Stomach (tissue), 9 donors: ENCODE results near the gene SLC41A3. TPM values are rescaled to one million over a fixed set of nuclear protein-coding genes. Genes with fewer than 3 reads are reported as not detected.

Source experiments
- DNase-seq, 2 donors: peaks; one replicate each; pipeline versions ENCODE4 v3.0.0 to v3.0.0-alpha.2; 2013 to 2019
- H3K27ac ChIP-seq, 5 donors: fragments of 200-600 bp in 4 of 5; sonication (generic) in 4 of 5; one replicate each; pipeline ENCODE4 v1.5.1; 2013 to 2019; ENCODE audit warnings: mild to moderate bottlenecking in 1 of 5, moderate library complexity in 1 of 5
- H3K27me3 ChIP-seq, 3 donors: fragments of 200-600 bp; sonication (generic); one replicate each; pipeline ENCODE4 v1.5.1; 2017 to 2019; ENCODE audit warnings: mixed run types in 1 of 3
- H3K36me3 ChIP-seq, 4 donors: fragments of 200-600 bp; sonication (generic); 1 replicate in 3 of 4; 2 replicates in 1 of 4; pipeline ENCODE4 v1.5.1; 2016 to 2019
- H3K4me1 ChIP-seq, 4 donors: fragments of 200-600 bp; sonication (generic); one replicate each; pipeline ENCODE4 v1.5.1; 2016 to 2019
- H3K4me3 ChIP-seq, 4 donors: fragments of 200-600 bp; sonication (generic) in 3 of 4; one replicate each; pipeline ENCODE4 v1.5.1; 2016 to 2019; ENCODE audit warnings: mild to moderate bottlenecking in 1 of 4
- H3K9me3 ChIP-seq, 4 donors: fragments of 200-600 bp; sonication (generic); one replicate each; pipeline ENCODE4 v1.5.1; 2016 to 2019
- CTCF ChIP-seq, 7 experiments: fragments of 450-650 bp in 4 of 7; fragments of 200-600 bp in 3 of 7; sonication (generic) in 3 of 7; IDR thresholded peaks; one replicate each; pipeline ENCODE4 v1.5.1; 2016 to 2019; ENCODE audit warnings: antibody characterized with exemption in 7 of 7, control low read depth in 2 of 7, mild to moderate bottlenecking in 1 of 7
- EP300 ChIP-seq: sonication (generic); formaldehyde crosslinking; IDR thresholded peaks from one replicate; pipeline ENCODE4 v1.6.1; 2017; ENCODE audit warnings: antibody characterized with exemption
- POLR2A ChIP-seq, 4 donors: fragments of 450-650 bp; IDR thresholded peaks; one replicate each; pipeline ENCODE4 v1.6.1; 2016; ENCODE audit warnings: antibody characterized with exemption in 4 of 4, control low read depth in 2 of 4, mild to moderate bottlenecking in 1 of 4, moderate library complexity in 1 of 4
- POLR2AphosphoS5 ChIP-seq, 3 donors: sonication (generic); formaldehyde crosslinking; IDR thresholded peaks; one replicate each; pipeline ENCODE4 v1.6.1; 2016; ENCODE audit warnings: antibody characterized with exemption in 3 of 3
- WGBS, 5 donors: extraction: QIAGEN DNeasy Blood & Tissue Kit in 3 of 5; methylation state at CpG; one replicate each; pipeline versions ENCODE4 v1.1.5 to v1.1.7; 2013 to 2018; 5-methylcytosine and 5-hydroxymethylcytosine counted together
- intact Hi-C: fragments of 100-400 bp; cut with DNase I; formaldehyde crosslinking; loops from one replicate; pipeline ENCODE4 v1.15.1; 2023; ENCODE audit warnings: low total_unique reads
- polyA plus RNA-seq, 3 donors: library from polyadenylated mRNA; stranded (reverse); fragments of 200-250 nt; gene quantifications; one replicate each; pipeline ENCODE4 v1.2.3, GENCODE V29; 2013
- total RNA-seq, 5 donors: library from RNA; depleted of rRNA; stranded (reverse); fragments of >200 nt; gene quantifications; one replicate each; pipeline versions ENCODE4 v1.1.0 to v1.2.3, GENCODE V29; 2014 to 2016
- donor health status: healthy with polysubstance abuse.
- donor health status: Bipolar disorder and iron deficiency.
- donor health status: healthy.

The SLC41A3 gene
- total and polyA plus RNA-seq, 8 donors: 15.4 to 81.7 (median 27.9) TPM

GRCh38 chr3:126080970-126081369 is 3.0 kb downstream of the SLC41A3 start:
- Histone ChIP-seq H3K4me1 (peaks cover 7 to 29% (median 21%) of the 10 kb centered on the region in 4 donors), H3K36me3 (no peaks in the 10 kb centered on the region), H3K9me3 (no peaks in the 10 kb centered on the region), H3K27ac (no peak overlapping the region), H3K27me3 (no peaks in the 10 kb centered on the region), H3K4me3 (no peak overlapping the region)
- 75 to 97% (median 94%) methylated on average over 5 of the region's 5 CpGs for WGBS, 5 donors
- DNase-seq: no peak
- intact Hi-C loops: no loop called here
- no peak for TF ChIP-seq CTCF (IDR thresholded peaks at IDR 0.05)
- no peak for TF ChIP-seq EP300
- TF ChIP-seq POLR2AphosphoS5 (IDR thresholded peaks at IDR 0.05): no peak
- no peak for TF ChIP-seq POLR2A (IDR thresholded peaks at IDR 0.05)

DNA sequence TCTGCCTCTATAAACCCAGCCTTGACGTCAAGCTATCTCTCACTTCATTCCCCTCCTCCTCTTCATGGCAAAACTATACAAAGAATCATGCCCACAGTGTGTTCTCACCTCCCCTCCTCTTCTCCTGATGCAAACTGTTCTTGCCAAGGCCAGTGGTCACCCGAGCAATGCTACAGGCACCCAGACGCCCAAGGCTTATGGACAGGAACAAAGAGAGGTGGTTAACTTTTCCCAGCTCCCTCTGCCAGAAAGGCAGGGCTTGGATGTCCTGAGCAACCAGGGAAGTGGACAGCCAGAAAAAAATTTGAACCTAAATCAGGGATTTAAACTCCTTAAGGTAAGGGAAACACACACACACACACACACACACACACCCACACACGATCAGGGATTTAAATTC is 5.1 kb downstream of the SLC41A3 start:
- 72 to 84% (median 79%) methylated on average over 4 of the region's 4 CpGs for WGBS, 5 donors
- no peak for DNase-seq
- Histone ChIP-seq H3K9me3 (peaks cover 0 to 4% (median 0%) of the 10 kb centered on the region in 4 donors), H3K36me3 (no peaks in the 10 kb centered on the region), H3K4me1 (peaks cover 7 to 20% (median 15%) of the 10 kb centered on the region in 4 donors), H3K27me3 (no peaks in the 10 kb centered on the region), H3K27ac (no peak overlapping the region), H3K4me3 (no peak overlapping the region)
- TF ChIP-seq POLR2AphosphoS5 (IDR thresholded peaks at IDR 0.05) (no peak), CTCF (IDR thresholded peaks at IDR 0.05) (no peak), POLR2A (IDR thresholded peaks at IDR 0.05) (no peak), EP300 (no peak)
- intact Hi-C loops: no loop called here

DNA sequence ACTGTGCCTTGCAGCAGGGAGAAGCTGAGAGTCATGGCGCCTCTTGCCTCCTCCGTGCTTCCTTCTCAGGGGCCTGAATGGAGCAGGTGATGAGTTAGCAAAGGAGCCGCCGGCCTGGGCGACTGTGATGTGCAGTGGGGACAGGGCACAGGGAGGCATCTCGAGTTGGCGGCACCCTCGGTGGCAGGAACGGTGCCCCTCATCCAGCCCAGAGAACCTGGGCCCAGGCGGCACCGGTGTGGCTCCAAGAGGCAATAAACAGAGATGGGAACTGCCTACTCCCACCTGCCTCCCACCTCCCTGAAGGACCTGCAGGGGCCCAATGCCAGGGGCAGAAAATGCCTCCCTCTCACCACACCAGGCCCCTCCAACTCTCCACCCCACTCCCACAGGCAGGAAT is 6.2 kb downstream of the SLC41A3 start:
- Histone ChIP-seq H3K9me3 (peaks cover 0 to 8% (median 0%) of the 10 kb centered on the region in 4 donors), H3K27me3 (no peaks in the 10 kb centered on the region), H3K36me3 (peaks cover 0 to 6% (median 0%) of the 10 kb centered on the region in 4 donors), H3K4me1 (peaks cover 1 to 13% (median 6%) of the 10 kb centered on the region in 4 donors), H3K27ac (no peak overlapping the region), H3K4me3 (no peak overlapping the region)
- 95 to 97% (median 96%) methylated on average over 8 to 11 of the region's 11 CpGs for WGBS, 5 donors
- no peak for DNase-seq
- TF ChIP-seq POLR2AphosphoS5 (IDR thresholded peaks at IDR 0.05) (no peak), CTCF (IDR thresholded peaks at IDR 0.05) (no peak), EP300 (no peak), POLR2A (IDR thresholded peaks at IDR 0.05) (no peak)
- intact Hi-C loops: no loop called here

DNA sequence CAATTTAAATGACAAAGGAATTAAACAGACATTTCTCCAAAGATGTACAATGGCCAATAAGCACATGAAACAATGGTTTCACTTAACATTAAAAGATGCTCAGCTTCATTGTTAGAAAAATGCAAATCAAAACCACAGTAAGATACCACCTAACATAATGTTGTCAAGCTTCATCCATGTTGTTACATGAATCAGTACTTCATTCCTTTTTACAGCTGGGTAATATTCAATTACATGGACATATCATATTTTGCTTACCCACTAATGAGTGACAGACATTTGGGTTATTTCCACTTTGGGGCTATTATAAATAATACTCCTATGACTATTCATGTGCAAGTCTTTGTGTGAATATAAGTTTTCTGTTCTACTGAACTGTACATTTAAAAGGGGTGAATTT is 7.8 kb downstream of the SLC41A3 start:
- TF ChIP-seq CTCF (IDR thresholded peaks at IDR 0.05) (no peak), POLR2AphosphoS5 (IDR thresholded peaks at IDR 0.05) (no peak), POLR2A (IDR thresholded peaks at IDR 0.05) (no peak), EP300 (no peak)
- H3K4me3 ChIP-seq: no peak overlapping the region
- H3K27me3 ChIP-seq: no peaks in the 10 kb centered on the region
- H3K36me3 ChIP-seq: peaks cover 0 to 7% (median 0%) of the 10 kb centered on the region in 4 donors
- no peak for DNase-seq
- no peaks in the 10 kb centered on the region for H3K4me1 ChIP-seq
- H3K9me3 ChIP-seq: peaks cover 0 to 8% (median 0%) of the 10 kb centered on the region in 4 donors
- intact Hi-C loops: no loop called here
- no peak overlapping the region for H3K27ac ChIP-seq
